ENCODE data around the gene ANGPTL8.

DNA sequence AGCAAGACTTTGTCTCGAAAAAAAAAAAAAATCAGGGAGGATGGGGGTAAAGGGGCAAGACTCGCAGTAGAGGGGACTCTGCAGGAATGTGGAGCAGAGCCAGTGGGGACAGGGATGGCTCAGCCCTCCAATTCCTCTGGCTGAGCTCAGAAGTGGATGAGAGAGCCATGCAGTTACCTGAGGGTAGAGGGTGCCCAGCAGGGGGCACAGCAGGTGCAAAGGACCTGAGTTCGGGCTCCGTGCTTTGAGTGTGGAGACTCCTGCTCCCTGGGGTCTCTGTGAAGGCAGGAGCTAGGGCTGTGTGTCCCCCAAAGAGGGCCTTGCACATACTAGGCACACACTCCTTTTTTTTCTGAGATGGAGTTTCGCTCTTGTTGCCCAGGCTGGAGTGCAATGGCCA lies 15.2 kb downstream of the ANGPTL8 start:
- TF ChIP-seq POLR2A (IDR thresholded peaks at IDR 0.05; ENCODE audit: low read depth, low read length): no peak
- no peak for TF ChIP-seq POLR2AphosphoS5 (IDR thresholded peaks at IDR 0.05; ENCODE audit: low read depth, low read length)
- no peak for TF ChIP-seq TAF1 (IDR thresholded peaks at IDR 0.05; ENCODE audit: low read depth, low read length)
- no peak for TF ChIP-seq SPI1 (IDR thresholded peaks at IDR 0.05; ENCODE audit: low read depth, low read length)
- TF ChIP-seq PAX5 (IDR thresholded peaks at IDR 0.05; ENCODE audit: insufficient read depth, low read length, severe bottlenecking): no peak
- TF ChIP-seq POU2F2 (IDR thresholded peaks at IDR 0.05; ENCODE audit: low read depth, low read length): no peak

Data from GM12891 (cell line).